ENCODE measurements around the gene RFX8.

Gene RFX8

GRCh38 chr2:101427743-101428142, 47.2 kb downstream of the RFX8 start:
- ChIA-PET POLR2A (no interaction called here), CTCF (interaction anchor here (2.2 kb wide), 1 partner anchor 8 kb away, joined by 17 read pairs; no protein-coding TSS in a partner anchor)
- no peak for DNase-seq (ENCODE audit: low read depth, low spot score)
- TF ChIP-seq, protein P1, sequence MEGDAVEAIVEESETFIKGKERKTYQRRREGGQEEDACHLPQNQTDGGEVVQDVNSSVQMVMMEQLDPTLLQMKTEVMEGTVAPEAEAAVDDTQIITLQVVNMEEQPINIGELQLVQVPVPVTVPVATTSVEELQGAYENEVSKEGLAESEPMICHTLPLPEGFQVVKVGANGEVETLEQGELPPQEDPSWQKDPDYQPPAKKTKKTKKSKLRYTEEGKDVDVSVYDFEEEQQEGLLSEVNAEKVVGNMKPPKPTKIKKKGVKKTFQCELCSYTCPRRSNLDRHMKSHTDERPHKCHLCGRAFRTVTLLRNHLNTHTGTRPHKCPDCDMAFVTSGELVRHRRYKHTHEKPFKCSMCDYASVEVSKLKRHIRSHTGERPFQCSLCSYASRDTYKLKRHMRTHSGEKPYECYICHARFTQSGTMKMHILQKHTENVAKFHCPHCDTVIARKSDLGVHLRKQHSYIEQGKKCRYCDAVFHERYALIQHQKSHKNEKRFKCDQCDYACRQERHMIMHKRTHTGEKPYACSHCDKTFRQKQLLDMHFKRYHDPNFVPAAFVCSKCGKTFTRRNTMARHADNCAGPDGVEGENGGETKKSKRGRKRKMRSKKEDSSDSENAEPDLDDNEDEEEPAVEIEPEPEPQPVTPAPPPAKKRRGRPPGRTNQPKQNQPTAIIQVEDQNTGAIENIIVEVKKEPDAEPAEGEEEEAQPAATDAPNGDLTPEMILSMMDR (IDR thresholded peaks at IDR 0.05; ENCODE audit: insufficient read depth, low read length, missing control alignments), result no peak
- H3K4me3 ChIP-seq (ENCODE audit: low read depth, low read length), result no peak overlapping the region

- no peak for DNase-seq (ENCODE audit: low read depth, low spot score)
- ChIA-PET POLR2A (no interaction called here), CTCF (no interaction called here)
- no peak overlapping the region for H3K4me3 ChIP-seq (ENCODE audit: low read depth, low read length)
- TF ChIP-seq, protein P1 (IDR thresholded peaks at IDR 0.05; ENCODE audit: insufficient read depth, low read length, missing control alignments), result no peak
Observed at GRCh38 chr2:101427240-101427639, 47.7 kb downstream of the RFX8 start.

GRCh38 chr2:101426822-101427221, 48.1 kb downstream of the RFX8 start:
- TF ChIP-seq, protein P1 (IDR thresholded peaks at IDR 0.05; ENCODE audit: insufficient read depth, low read length, missing control alignments), result no peak
- no peak for DNase-seq (ENCODE audit: low read depth, low spot score)
- CTCF ChIA-PET, result no interaction called here
- POLR2A ChIA-PET, result no interaction called here
- no peak overlapping the region for H3K4me3 ChIP-seq (ENCODE audit: low read depth, low read length)

GRCh38 chr2:101420623-101421022, 54.3 kb downstream of the RFX8 start:
- no peak overlapping the region for H3K4me3 ChIP-seq (ENCODE audit: low read depth, low read length)
- TF ChIP-seq, protein P1 (IDR thresholded peaks at IDR 0.05; ENCODE audit: insufficient read depth, low read length, missing control alignments), result no peak
- no peak for DNase-seq (ENCODE audit: low read depth, low spot score)
- CTCF ChIA-PET, result interaction anchor here (1.3 to 3.9 kb wide), 6 partner anchors 8 to 420 kb away, joined by 4 to 17 read pairs (median 8); no protein-coding TSS in a partner anchor
- POLR2A ChIA-PET, result no interaction called here

GRCh38 chr2:101419096-101419663, 55.7 kb downstream of the RFX8 start:
- DNase-seq (ENCODE audit: low read depth, low spot score), result no peak
- ChIA-PET CTCF (interaction anchor here (0.7 to 8.7 kb wide), 66 partner anchors 10 to 822 kb away, joined by 3 to 123 read pairs (median 5); partner anchors contain the start of genes MAP4K4 and RFX8), POLR2A (interaction anchor here (2.0 kb wide), 1 partner anchor 278 kb away, joined by 5 read pairs; the partner anchor contains the start of gene MAP4K4)
- H3K4me3 ChIP-seq (ENCODE audit: low read depth, low read length), result no peak overlapping the region
- TF ChIP-seq, protein P1 (IDR thresholded peaks at IDR 0.05; ENCODE audit: insufficient read depth, low read length, missing control alignments), result peak; percentile 52

DNA sequence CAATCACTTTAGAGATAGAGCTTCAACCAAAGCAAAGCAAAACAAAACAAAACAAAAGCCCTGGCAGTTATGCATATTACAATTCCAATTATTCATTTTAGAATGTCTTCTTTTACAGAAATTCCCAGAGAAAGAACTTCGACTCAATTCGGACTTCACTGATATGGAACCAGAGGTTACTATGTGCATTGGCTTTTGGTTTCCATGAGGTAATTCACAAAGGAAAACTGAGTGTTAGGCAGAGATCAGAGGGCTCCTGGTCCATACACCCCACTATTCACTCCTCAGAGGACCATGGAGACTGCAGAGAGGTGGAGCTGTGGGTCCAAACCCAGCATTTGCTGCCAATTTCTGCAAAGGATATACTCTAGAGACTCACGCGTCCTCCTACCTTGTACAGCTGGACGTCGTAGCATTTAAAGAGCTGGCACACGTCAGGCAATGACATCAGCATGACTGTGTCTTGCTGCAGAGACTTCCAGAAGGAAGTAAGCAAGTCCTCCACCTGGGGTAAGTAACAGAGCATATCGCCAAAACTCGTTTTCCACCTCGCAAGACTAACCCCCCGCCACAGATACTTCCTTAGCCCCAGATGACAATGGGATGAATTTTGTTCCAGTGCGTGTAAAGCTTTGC, 56.3 kb downstream of the RFX8 start:
- TF ChIP-seq, protein P1 (IDR thresholded peaks at IDR 0.05; ENCODE audit: insufficient read depth, low read length, missing control alignments), result no peak
- DNase-seq (ENCODE audit: low read depth, low spot score), result no peak
- no peak overlapping the region for H3K4me3 ChIP-seq (ENCODE audit: low read depth, low read length)
- ChIA-PET CTCF (interaction anchor here (0.7 to 8.7 kb wide), 70 partner anchors 10 to 822 kb away, joined by 3 to 123 read pairs (median 5); partner anchors contain the start of genes MAP4K4 and RFX8), POLR2A (interaction anchor here (0.6 to 2.0 kb wide), 2 partner anchors 60 to 279 kb away, joined by 3 to 5 read pairs; partner anchors contain the start of gene MAP4K4)
